HT1080 (cell line): ENCODE measurements around the gene ACSS1. TPM values are rescaled to one million over a fixed set of nuclear protein-coding genes. Genes with fewer than 3 reads are reported as not detected.

Source experiments
- DNase-seq: peaks from one replicate; pipeline ENCODE4 v3.0.0-alpha.2; 2015; ENCODE audit warnings: low read depth
- total RNA-seq: library from RNA; depleted of rRNA; stranded (reverse); fragments of >200 nt; shearing (Covaris generic); gene quantifications from 2 replicates; pipeline ENCODE4 v1.2.3, GENCODE V29; 2014

ACSS1 gene
- total RNA-seq, 1 experiment from 2014 or later = 0.08 TPM

DNA sequence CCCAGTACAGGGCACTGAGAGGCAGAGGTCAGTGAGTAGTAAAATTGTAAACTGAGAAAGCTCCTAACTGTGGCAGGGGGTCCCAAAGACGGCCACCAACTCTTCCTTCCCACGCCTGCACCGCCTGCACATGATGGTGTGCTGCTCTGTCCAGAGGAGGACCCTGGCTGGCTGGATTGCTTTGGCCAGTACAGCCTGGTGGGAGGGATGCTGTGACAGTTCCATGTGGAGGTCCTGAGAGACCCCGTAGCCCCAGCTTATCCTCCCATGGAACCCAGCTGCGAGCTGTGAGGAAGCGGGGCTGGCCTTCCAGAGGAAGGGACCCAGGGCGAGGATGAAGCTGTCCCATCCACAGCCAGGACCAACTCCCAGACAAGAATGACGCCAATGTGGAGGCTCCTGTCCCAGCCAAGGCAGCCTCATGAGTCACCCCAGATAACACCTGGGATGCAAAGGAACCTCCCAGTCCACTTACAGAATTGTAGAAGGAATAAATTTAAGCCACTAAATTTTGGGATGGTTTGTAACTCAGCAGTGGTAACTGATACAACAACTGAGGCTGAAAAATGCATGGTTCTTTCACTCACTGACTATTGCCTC lies 2.0 kb upstream of the ACSS1 start:
- no peak for DNase-seq

DNA sequence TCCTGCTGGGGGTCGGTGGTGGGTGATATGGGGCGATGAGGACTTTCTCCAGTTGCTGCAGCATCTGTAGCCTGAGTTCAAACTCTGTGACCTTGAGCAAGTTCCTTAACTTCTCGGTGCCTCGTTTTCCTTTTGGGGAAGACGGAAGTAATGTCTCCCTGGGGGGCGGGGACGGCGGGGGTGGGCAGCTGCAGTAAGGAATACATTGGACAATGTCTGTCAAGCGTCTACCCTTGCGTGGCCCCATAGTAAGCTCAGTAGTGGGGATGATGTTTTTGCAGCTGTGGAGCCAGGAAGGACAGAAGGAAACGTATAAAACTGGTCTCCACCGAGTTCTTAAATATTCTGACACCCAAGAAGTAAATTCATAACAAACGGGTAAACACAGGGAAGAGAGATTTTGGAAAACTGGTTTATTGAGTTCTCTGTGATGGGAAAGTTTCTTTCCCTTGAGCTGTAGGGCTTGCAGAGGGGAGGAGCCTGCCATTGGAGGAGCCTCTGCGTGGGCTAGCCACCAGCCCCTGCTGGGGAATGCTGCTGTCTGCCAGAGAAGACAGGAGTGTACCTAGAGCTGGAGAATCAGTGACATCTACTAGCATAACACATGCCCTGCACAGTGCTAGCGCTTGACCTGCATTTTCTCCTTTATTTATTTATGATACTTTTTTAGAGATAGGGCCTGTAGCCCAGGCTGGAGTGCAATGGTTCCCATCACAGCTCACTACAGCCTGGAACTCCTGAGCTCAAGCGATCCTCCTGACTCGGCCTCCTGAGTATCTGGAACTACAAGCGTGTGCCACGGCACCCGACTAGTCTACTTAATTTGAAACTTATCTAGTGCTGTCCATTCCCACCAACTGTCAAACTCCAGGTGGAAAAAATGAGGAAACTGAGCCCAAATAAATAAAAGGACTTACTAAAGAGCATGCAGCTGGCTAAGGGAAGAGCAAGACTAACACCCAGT lies 1.2 kb upstream of the ACSS1 start:
- DNase-seq = no peak

DNA sequence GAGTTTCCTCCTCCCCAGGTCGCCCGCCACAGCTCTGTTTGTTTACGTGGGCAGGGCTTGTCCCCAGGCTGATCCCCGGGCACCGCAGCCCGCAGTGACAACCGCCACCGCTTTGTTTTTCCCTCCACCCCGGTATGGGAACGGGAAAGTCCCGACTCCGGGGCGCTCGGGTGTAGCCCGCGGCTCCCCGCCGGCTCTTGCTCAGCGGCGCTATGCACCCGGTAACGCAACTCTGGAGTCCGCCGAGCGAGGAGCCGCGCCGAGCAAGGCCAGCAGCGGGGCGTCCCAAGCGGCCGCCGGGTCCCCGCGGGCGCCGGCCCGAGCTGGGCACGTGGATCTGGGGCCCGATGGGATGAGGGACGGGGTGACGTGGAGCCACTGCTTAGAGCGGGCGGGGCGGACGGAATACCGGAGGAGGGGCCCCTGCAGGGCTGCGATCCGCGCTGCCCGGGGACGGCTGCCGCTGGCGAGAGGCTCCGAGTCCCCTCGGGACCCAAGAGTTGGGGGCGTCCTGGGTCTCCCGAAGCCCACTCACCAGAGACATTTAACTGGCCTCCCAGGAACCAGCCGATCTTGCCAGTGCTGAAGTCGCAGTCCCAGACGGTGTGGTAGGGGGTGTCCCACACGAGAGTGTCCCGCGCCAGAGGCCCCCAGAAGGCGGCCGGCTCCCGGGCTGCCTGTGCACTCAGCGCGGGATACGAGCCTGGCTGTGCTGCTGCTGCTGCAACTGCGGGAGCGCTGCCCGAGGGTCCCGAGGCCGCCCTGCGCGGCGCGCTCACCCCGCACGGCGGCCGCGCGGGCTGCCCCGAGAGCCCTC lies 497 bp downstream of the ACSS1 start:
- no peak for DNase-seq

DNA sequence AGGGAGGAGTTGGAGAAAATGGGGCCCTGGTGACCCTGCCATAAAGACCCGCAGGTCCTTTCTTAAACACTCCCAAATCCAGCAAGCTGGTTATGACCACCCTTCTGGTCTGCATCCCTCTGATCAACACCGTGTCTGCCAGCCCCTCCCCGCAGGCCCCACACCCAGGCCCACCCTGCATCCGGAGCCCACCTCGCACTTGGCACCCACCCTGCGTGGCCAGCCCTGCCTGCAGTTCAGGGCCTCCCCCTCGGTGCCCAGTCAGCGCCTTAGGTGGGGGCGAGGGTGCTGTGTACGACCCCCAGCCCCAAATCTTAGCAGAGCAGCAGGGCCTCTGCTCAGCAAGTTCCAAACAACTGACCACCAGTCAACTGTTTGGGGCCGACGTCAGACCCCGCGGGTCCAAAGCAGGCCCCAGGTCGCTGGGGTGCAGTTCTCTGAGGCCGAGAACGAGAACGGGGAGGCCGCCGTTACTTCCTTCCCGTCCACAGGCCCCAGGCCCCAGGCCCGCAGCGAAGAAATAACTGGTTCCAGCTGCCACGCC lies 1.2 kb downstream of the ACSS1 start:
- no peak for DNase-seq

DNA sequence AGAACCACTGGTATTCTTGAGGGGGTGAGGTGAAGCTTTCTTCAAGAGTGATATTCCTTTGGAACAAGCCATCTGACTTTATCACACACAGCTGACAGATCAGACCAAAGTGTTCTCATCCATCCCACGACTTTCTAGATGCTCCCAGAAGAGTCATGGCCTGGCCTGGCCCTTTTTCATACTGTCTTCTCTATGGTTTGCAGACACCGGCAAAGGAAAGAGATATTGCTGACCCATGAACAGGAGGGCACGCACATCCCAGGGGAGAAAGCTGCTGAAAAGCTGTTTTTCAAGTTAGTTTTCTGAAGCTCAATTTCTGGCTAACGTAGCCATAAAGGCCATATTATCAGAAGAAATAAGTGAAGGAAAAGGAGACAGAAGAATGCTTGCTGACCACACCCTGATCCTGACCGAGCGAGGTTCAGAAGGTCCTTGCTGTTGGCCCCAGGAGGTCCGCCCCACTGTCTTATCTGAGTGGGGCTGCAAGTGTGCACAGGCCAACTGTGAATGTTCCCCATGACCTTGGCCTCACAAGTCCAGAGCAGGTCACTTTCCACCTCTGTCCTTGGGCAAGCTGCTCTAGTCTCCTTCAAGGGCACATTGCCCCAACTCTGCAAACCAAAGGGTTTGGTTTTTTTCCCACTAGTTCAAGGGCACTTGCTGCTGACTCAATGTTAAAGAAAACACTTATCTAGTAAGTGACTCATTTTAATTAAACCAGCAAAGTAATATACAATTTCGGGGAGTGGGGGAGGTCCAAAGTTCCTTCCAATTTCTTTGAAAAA lies 2.0 kb downstream of the ACSS1 start:
- no peak for DNase-seq

DNA sequence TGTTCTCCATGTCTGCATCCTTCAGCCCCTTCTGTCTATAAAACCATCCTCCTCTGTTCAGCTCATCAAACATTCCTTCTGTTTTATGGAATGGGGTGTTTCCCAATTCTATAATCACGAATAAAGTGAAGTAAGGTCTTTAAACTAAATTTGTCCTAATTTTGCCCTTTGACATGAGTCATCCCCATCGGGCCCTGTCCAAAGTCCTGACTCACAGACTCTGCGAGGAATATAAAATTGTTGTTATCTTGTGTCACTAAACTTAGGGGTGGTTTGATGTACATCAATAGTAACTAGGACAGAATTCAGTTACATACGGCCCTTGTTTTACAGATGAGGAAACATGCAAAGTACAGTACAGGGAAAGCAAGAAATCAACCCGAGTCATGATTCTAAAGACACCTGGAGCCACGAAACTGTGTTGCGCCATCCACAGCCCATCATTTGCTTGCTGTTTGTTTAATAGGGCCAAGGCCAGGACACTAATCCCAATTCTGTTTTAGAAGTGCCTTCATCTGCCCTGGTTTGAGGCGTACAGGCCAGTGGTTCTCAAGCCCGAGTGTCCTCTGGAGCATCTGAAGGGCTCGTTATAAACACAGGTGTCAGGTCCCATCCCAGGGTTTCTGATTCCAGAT lies 2.8 kb downstream of the ACSS1 start:
- DNase-seq = no peak

DNA sequence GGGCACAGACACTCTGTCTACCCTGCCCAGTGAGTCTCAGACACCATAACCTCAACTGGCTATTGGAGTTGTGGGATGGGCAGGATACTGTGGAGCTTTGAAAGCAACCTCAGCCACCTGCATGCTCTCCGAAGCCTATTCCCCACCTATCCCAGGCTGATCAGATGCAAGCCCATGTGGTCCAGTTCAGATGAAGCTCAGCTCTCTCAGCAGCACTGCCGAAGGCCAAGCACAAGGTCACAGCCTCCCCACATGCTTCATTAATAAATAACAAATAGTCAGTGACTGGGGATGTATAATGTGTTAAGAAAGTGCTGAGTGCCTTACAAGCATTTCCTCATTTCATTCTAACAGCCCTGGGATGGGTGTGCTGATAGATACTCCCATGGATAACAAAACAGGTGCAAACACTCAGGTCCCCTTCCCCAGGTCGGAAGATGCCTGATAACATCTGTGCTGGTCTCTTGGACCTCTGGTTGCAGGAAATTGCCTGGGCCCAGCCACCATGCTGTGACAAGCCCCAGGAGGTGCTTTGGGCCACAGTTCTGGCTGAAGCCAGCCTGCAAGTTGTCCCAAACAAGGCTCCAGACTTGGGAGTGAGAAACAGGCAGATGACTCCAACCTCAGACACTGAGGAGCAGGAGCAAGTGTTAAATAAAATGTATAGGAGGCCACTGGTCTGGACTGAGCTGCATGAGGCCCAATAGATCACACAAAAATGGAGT lies 3.7 kb downstream of the ACSS1 start:
- no peak for DNase-seq

DNA sequence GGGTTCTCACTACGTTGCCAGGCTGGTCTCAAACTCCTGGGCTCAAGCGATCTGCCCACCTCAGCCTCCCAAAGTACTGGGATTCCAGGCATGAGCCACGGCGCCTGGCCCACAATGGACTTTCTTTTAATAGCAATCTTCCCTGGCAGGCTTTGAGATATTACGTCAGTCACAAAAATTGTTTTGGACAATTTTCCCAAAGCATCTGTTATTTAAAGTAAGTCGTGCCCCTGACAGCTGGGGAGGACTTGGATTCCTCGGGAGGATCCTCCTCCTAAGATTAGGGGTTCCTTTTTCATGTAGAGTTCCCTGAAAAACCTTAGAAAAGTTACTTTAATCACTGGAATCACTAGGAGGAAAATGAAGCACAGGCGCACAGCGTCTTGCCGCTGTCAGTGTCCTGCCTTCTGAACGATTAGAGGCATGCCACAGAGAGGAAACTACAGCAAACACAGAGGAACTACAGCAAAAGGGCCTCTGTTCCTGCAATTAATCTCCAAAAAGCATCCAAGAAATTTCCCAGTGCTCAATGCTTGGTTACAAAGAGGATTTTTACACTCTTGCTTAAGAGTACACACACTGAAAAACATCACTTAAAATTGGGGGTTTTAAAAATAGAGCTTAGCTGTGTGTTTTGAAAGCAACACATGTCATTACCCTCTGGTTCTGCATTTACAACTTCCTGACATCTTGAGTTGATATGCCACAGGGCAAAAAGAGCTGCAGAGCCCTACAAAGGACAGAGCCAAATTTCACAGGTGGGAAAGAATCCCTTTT lies 4.5 kb downstream of the ACSS1 start:
- no peak for DNase-seq

DNA sequence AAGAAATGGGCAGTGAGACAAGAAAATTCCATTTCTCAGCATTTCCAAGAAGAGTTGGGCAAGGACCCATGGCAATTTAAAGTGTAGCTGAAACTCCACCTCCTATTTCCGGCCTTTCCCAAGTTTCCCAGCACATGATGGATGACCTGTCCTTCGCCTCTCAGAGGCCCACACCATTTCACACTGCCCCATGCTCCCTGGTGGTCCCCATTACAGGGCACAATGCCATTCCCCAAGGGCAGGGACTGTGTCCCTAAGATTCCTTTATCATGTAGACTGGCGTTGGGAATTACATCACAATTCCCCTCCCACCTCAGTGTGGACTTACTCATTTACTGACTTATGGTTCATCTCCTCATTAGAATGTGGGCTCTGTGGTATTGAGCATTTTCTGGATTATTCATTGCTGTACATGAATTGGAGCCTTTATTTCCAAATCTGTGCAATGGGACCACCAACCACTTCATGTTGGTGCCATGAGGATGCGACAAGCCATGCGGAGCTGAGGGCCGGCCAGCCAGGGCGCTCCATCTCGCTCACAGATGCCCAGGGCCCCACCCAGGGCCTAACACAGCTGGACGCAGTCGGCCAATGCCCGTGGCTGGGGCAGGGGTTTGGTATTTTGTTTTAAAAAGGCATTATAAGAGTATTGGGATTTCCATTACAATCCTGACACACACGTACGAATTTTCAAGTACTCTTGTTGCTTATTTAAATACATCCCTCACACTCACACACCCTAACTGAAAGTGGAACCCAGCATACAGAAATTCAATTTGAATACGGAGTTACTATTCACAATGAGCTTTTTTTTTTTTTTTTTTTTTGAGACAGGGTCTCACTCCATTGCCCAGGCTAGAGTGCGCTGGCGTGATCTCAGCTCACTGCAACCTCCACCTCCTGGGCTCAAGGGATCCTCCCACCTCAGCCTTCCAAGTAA lies 5.4 kb downstream of the ACSS1 start:
- no peak for DNase-seq

DNA sequence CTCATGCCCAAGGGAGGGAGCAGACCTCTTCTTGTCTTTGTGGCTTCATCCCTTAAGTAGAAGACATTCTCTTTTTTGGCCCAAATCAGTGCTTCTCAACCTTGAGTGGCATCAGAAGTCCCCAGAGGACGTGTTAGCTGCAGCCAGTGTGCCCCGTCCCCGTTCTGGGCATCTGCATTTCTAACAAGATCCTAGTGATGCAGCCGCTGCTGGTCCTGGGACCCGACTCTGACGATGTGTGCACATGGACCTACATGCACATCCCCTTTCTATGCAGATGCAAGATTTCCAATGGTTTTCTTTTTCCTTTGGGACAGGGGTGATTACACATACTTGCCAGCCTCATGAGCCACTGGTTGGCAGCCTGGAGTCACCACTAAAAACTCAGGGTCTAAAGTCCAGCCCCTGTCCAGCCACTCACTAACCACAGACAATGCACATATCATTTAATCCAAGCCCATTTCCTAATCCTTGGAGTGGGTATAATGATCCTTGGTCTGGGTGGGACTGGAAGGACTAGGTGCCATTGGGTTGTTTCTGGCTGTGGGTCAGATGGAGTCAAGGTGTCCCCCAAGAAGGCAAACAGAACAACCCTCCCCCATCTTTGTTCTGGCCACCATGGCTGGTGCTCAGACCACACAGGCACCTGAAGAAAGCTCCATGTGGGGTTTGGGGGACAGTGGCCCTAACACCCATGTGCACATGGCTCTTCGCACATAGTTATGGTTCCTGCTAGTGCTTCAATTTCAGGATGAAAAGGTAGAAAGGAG lies 6.4 kb downstream of the ACSS1 start:
- no peak for DNase-seq

DNA sequence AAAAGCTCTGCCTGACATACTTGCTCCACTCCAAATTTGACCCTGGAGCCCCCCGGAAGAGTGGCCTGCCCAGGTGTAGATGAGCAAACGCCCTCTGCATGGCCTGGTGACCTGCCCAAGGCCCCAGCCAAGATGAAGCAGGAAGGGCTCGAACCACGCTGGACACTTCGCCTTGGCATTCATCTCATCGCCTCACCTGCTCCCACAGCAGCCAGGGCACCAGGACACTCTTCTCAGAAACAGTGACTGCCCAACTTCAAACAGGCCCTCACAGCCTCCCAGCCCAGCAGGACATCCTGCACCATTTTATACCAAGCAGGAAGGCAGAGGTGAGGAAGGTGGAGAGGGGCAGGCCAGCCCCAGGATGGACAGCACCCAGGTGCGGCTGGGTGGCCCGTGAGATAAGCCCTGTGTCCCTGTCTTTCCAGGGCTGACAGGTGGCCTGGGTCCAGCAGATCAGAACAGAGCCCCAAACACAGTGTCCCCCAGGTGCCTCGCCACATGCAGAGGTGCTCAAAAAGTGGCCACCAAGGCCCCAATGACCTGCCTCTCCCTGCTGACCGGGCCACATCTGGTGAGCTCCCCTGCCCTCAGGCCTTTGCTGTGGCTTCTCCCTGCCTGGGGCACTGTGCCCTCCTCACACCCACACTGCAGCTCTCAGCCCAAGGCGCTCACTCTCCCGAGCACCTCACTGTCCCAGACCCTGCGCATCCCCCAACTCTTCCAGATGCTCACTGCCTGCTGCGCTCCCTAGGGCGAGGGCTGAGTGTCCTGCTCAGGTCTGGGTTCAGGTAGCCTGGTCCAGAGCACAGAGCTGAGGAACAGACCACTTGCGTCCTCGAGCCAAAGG lies 7.2 kb downstream of the ACSS1 start:
- no peak for DNase-seq

DNA sequence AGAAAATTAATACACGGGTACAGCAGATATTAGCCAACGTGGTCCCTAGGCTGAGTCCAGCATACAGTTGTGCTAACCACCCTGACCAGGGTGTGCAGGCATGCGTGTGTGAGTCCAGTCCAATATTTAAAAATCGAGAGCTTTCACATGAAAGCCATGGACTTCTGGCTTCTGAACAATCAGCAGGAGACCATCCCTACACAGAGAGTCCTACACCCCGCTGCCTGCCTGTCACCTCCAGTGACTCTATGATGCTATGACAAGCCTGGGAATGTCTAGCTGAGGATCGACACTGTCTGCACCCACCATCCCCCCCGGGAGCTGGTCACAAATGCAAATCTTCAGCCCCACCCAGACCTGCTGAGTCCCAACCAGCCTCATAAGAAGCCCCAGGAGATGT lies 7.9 kb downstream of the ACSS1 start:
- DNase-seq = no peak

DNA sequence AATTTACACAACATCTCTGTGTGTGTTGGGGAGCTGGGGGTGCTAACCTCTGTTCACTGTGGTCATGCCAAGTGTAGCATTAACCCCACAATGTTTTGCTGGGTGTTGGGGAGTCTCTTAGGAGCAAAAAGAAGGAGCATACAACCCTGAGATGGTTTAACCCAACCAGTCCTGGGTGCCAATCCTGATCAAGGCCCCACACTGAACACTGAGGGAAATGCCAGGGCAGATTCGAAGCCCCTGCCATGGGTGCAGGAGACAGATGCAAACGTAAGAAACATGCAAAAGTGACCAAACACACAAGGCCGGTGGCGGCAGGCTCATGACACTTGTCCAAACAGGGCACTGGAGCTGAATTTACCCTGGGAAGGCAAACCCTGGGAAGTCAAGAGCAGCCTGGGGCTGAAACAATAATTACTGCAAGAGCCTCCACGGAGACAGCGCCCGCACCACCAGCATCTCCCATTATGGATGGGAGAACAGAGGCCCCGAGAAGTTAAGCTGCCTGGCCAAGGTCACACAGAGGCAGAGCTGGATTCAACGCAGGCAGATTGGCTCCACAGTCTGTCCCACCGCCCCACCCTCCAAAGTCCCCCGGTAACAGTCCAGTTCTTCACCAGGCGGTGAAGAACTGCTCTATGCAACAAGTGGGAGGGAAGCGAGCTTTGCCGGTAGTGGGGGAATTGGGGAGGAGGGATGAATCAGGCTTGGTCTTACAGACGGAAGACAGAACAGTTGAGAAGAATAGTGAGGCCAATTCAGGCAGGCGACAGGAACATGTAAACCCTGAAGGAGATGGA lies 8.5 kb downstream of the ACSS1 start:
- no peak for DNase-seq

DNA sequence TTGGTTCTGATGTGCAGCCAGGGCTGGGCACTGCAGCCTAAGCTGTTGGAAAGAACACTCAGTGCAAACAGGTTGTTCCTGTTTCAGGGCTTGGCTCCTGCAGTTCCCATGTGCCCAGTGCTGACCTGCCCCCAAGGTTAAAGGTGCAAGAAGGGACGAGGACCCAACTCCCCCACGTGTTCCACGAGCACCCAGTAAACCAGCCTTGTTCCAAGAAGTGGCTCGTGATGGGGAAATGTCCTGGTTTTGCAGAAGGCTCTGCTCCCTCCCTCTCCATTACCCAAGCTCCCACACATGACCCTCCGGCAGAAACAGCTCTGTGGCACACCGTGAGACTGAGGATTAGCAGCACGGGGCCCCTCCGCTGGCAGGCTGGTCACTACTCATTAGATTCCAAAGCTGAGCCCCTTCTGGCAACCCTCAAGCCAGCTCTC lies 9.4 kb downstream of the ACSS1 start:
- DNase-seq = no peak

DNA sequence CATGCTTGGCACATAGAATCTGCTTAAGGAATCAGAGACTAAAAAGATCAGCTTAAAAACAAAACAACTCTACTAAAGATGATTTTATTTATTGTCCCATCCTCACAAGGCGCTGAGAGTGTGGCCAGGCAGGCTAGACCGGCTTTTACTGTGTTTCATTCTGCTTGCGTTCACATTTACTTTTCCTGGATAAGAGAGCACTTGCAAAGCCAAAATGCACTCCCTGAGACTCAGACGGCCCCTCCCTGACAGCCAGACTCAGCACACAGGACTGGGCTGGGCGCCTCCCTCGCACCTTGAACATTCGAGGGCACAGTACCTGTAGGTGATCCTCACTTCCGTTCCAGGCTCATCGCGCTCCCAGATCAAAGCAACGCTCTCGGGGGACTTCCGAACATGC lies 10.2 kb downstream of the ACSS1 start:
- no peak for DNase-seq
